HUES48 (cell line): Measurements from ENCODE around the gene KCNMB4.

Experiments used
- H3K27ac ChIP-seq: one replicate; pipeline ENCODE4 v1.7.0; 2013; ENCODE audit warnings: low read depth, low read length, inconsistent platforms
- H3K27me3 ChIP-seq: 2 replicates; pipeline ENCODE4 v1.6.1; 2013; ENCODE audit warnings: mild to moderate bottlenecking, low read length; ENCODE audit not compliant: control insufficient read depth, insufficient read depth
- H3K36me3 ChIP-seq: 2 replicates; pipeline ENCODE4 v1.6.1; 2013; ENCODE audit warnings: low read length; ENCODE audit not compliant: control insufficient read depth, insufficient read depth
- H3K4me1 ChIP-seq: 2 replicates; pipeline ENCODE4 v1.6.1; 2013; ENCODE audit warnings: mild to moderate bottlenecking, low read length; ENCODE audit not compliant: control insufficient read depth, insufficient read depth
- H3K4me3 ChIP-seq: 2 replicates; pipeline ENCODE4 v1.5.1; 2013; ENCODE audit warnings: mild to moderate bottlenecking, low read depth, low read length
- H3K9ac ChIP-seq: 2 replicates; pipeline ENCODE4 v1.6.1; 2013; ENCODE audit warnings: mild to moderate bottlenecking, low read depth, low read length, moderate library complexity
- H3K9me3 ChIP-seq: 2 replicates; pipeline ENCODE4 v1.6.1; 2013; ENCODE audit warnings: low read length; ENCODE audit not compliant: control insufficient read depth, insufficient read depth

Gene KCNMB4

GRCh38 chr12:70365648-70366518 lies at the start of gene KCNMB4:
KCNMB4 (plus strand) TSS chr12:70366290; CDS start chr12:70366735, 445 bp downstream.
- H3K4me3 ChIP-seq, result peak within 1 kb of the TSS; percentile 78
- H3K9ac ChIP-seq, result peak within 1 kb of the TSS; percentile 41
- peak within 1 kb of the TSS; percentile 55 for H3K27ac ChIP-seq
- peaks cover 27% of the 10 kb centered on the region for H3K27me3 ChIP-seq
- H3K9me3 ChIP-seq, result no peaks in the 10 kb centered on the region
- H3K4me1 ChIP-seq, result peaks cover 17% of the 10 kb centered on the region
- no peaks in the 10 kb centered on the region for H3K36me3 ChIP-seq

- H3K9me3 ChIP-seq, result no peaks in the 10 kb centered on the region
- H3K27ac ChIP-seq, result no peak overlapping the region
- no peak overlapping the region for H3K9ac ChIP-seq
- H3K4me1 ChIP-seq, result no peaks in the 10 kb centered on the region
- peaks cover 13% of the 10 kb centered on the region for H3K36me3 ChIP-seq
- H3K27me3 ChIP-seq, result no peaks in the 10 kb centered on the region
- no peak overlapping the region for H3K4me3 ChIP-seq
Observed at GRCh38 chr12:70317781-70318180, 48.3 kb upstream of the KCNMB4 start.

GRCh38 chr12:70319605-70320004 lies 46.5 kb upstream of the KCNMB4 start:
- Histone ChIP-seq H3K4me3 (no peak overlapping the region), H3K36me3 (peaks cover 12% of the 10 kb centered on the region), H3K27ac (no peak overlapping the region), H3K27me3 (no peaks in the 10 kb centered on the region), H3K9ac (no peak overlapping the region), H3K9me3 (no peaks in the 10 kb centered on the region), H3K4me1 (no peaks in the 10 kb centered on the region)

GRCh38 chr12:70321191-70321590 lies 44.9 kb upstream of the KCNMB4 start:
- no peaks in the 10 kb centered on the region for H3K27me3 ChIP-seq
- no peaks in the 10 kb centered on the region for H3K4me1 ChIP-seq
- H3K4me3 ChIP-seq, result no peak overlapping the region
- H3K9ac ChIP-seq, result no peak overlapping the region
- peaks cover 12% of the 10 kb centered on the region for H3K36me3 ChIP-seq
- no peak overlapping the region for H3K27ac ChIP-seq
- H3K9me3 ChIP-seq, result no peaks in the 10 kb centered on the region

- H3K9me3 ChIP-seq, result no peaks in the 10 kb centered on the region
- peaks cover 30% of the 10 kb centered on the region for H3K4me1 ChIP-seq
- no peaks in the 10 kb centered on the region for H3K27me3 ChIP-seq
- H3K9ac ChIP-seq, result no peak overlapping the region
- peaks cover 4% of the 10 kb centered on the region; the same call in 1 of the 2 replicates for H3K36me3 ChIP-seq
- H3K4me3 ChIP-seq, result no peak overlapping the region
- no peak overlapping the region for H3K27ac ChIP-seq
Observed at GRCh38 chr12:70327541-70327940, 38.5 kb upstream of the KCNMB4 start.

GRCh38 chr12:70329728-70330127 lies 36.4 kb upstream of the KCNMB4 start:
- H3K4me1 ChIP-seq, result peaks cover 47% of the 10 kb centered on the region
- no peaks in the 10 kb centered on the region for H3K9me3 ChIP-seq
- no peak overlapping the region for H3K9ac ChIP-seq
- no peaks in the 10 kb centered on the region for H3K36me3 ChIP-seq
- no peak overlapping the region for H3K27ac ChIP-seq
- H3K27me3 ChIP-seq, result no peaks in the 10 kb centered on the region
- no peak overlapping the region for H3K4me3 ChIP-seq

GRCh38 chr12:70330158-70330557 lies 35.9 kb upstream of the KCNMB4 start:
- Histone ChIP-seq H3K9me3 (no peaks in the 10 kb centered on the region), H3K36me3 (peaks cover 1% of the 10 kb centered on the region; the same call in 1 of the 2 replicates), H3K9ac (no peak overlapping the region), H3K27ac (no peak overlapping the region), H3K4me1 (peaks cover 52% of the 10 kb centered on the region), H3K4me3 (no peak overlapping the region), H3K27me3 (no peaks in the 10 kb centered on the region)

- Histone ChIP-seq H3K36me3 (peaks cover 22% of the 10 kb centered on the region), H3K27ac (no peak overlapping the region), H3K4me3 (no peak overlapping the region), H3K4me1 (peaks cover 54% of the 10 kb centered on the region), H3K27me3 (no peaks in the 10 kb centered on the region), H3K9ac (no peak overlapping the region), H3K9me3 (no peaks in the 10 kb centered on the region)
Observed at GRCh38 chr12:70332236-70332635, 33.9 kb upstream of the KCNMB4 start.

GRCh38 chr12:70334742-70335141 lies 31.3 kb upstream of the KCNMB4 start:
- Histone ChIP-seq H3K27ac (no peak overlapping the region), H3K4me1 (peaks cover 46% of the 10 kb centered on the region), H3K9me3 (no peaks in the 10 kb centered on the region), H3K27me3 (no peaks in the 10 kb centered on the region), H3K4me3 (no peak overlapping the region; the same call in 1 of the 2 replicates), H3K36me3 (peaks cover 47% of the 10 kb centered on the region), H3K9ac (no peak overlapping the region)

- no peak overlapping the region for H3K4me3 ChIP-seq
- no peaks in the 10 kb centered on the region for H3K9me3 ChIP-seq
- H3K9ac ChIP-seq, result no peak overlapping the region
- H3K27me3 ChIP-seq, result no peaks in the 10 kb centered on the region
- H3K27ac ChIP-seq, result no peak overlapping the region
- H3K36me3 ChIP-seq, result peaks cover 84% of the 10 kb centered on the region
- H3K4me1 ChIP-seq, result peaks cover 16% of the 10 kb centered on the region
Observed at GRCh38 chr12:70338531-70338930, 27.6 kb upstream of the KCNMB4 start.

- no peak overlapping the region for H3K9ac ChIP-seq
- no peak overlapping the region for H3K27ac ChIP-seq
- H3K4me1 ChIP-seq, result no peaks in the 10 kb centered on the region
- no peak overlapping the region for H3K4me3 ChIP-seq
- H3K27me3 ChIP-seq, result no peaks in the 10 kb centered on the region
- H3K36me3 ChIP-seq, result peaks cover 46% of the 10 kb centered on the region
- no peaks in the 10 kb centered on the region for H3K9me3 ChIP-seq
Observed at GRCh38 chr12:70351076-70351475, 15.0 kb upstream of the KCNMB4 start.
